Measurements from ENCODE around the gene NSMF.

NSMF gene

GRCh38 chr9:137491735-137492432 is 32.8 kb upstream of the NSMF start:
- DNase-seq = no peak

GRCh38 chr9:137490532-137491186 is 31.5 kb upstream of the NSMF start:
- no peak for DNase-seq

GRCh38 chr9:137488906-137489305 is 29.8 kb upstream of the NSMF start:
- no peak for DNase-seq

GRCh38 chr9:137488327-137488653 is 29.2 kb upstream of the NSMF start:
- no peak for DNase-seq

- DNase-seq = no peak
These were observed 28.6 kb upstream of the NSMF start for GRCh38 chr9:137487454-137488326.

GRCh38 chr9:137486545-137487453 is 27.7 kb upstream of the NSMF start:
- DNase-seq = no peak

GRCh38 chr9:137486141-137486490 is 27.0 kb upstream of the NSMF start:
- DNase-seq = no peak

- no peak for DNase-seq
These were observed 26.4 kb upstream of the NSMF start for GRCh38 chr9:137485343-137486140.

- no peak for DNase-seq
These were observed 25.6 kb upstream of the NSMF start for GRCh38 chr9:137484551-137485315.

- DNase-seq = peak; percentile 64
These were observed 23.1 kb upstream of the NSMF start for GRCh38 chr9:137482094-137482781.

GRCh38 chr9:137480686-137481683 is 21.9 kb upstream of the NSMF start:
- no peak for DNase-seq

- no peak for DNase-seq
These were observed 21.0 kb upstream of the NSMF start for GRCh38 chr9:137479892-137480685.

GRCh38 chr9:137478962-137479861 is 20.1 kb upstream of the NSMF start:
- no peak for DNase-seq

GRCh38 chr9:137478613-137478961 is 19.5 kb upstream of the NSMF start:
- DNase-seq = no peak

- DNase-seq = no peak
These were observed 18.9 kb upstream of the NSMF start for GRCh38 chr9:137477778-137478612.

- no peak for DNase-seq
These were observed 17.7 kb upstream of the NSMF start for GRCh38 chr9:137476856-137477255.

Data from HCEC 1CT (cell line).